Right lobe of liver (tissue), 6 donors: ENCODE measurements around the gene SDK1. TPM values are rescaled to one million over a fixed set of nuclear protein-coding genes. Genes with fewer than 3 reads are reported as not detected.

ENCODE experiments used
- ATAC-seq, 4 donors: fragments of 200-7000 bp; cut with Tn5 transposase; one replicate each; pipeline ENCODE4 v1.9.1; 2020; ENCODE audit warnings: mild to moderate bottlenecking in 4 of 4, moderate library complexity in 4 of 4
- DNase-seq, 3 donors: peaks; one replicate each; pipeline ENCODE4 v3.0.0-alpha.2; 2020
- H3K27ac ChIP-seq, 3 donors: fragments of 200-600 bp; one replicate each; pipeline ENCODE4 v1.8.0; 2022
- H3K27me3 ChIP-seq, 2 donors: fragments of 200-600 bp; one replicate each; pipeline ENCODE4 v1.8.0; 2022
- H3K36me3 ChIP-seq, 4 donors: fragments of 200-600 bp; sonication (generic) in 1 of 4; one replicate each; pipeline versions ENCODE4 v1.5.1 to v1.8.0; 2017 to 2022; ENCODE audit warnings: control low read depth in 1 of 4
- H3K4me1 ChIP-seq, 4 donors: fragments of 200-600 bp; sonication (generic) in 1 of 4; one replicate each; pipeline versions ENCODE4 v1.5.1 to v1.8.0; 2017 to 2022; ENCODE audit warnings: control low read depth in 1 of 4
- H3K4me3 ChIP-seq, 3 donors: fragments of 200-600 bp; one replicate each; pipeline ENCODE4 v1.8.0; 2022
- H3K9me3 ChIP-seq, 4 donors: fragments of 200-600 bp; sonication (generic) in 1 of 4; one replicate each; pipeline versions ENCODE4 v1.5.1 to v1.8.0; 2017 to 2022; ENCODE audit warnings: control low read depth in 1 of 4
- POLR2A ChIP-seq: fragments of 450-650 bp; IDR thresholded peaks from one replicate; pipeline ENCODE4 v1.6.1; 2017; ENCODE audit warnings: antibody characterized with exemption, mild to moderate bottlenecking
- WGBS: methylation state at CpG from one replicate; pipeline ENCODE4 v1.1.6; 2018; ENCODE audit warnings: low coverage, low lambda C conversion rate; ENCODE audit not compliant: insufficient coverage; ENCODE audit errors: missing lambda C conversion rate; 5-methylcytosine and 5-hydroxymethylcytosine counted together
- intact Hi-C, 2 donors: fragments of 100-400 bp; cut with DNase I; formaldehyde crosslinking; loops; one replicate each; pipeline versions ENCODE4 v1.11.2 to v1.14.1; 2022
- total RNA-seq, 6 experiments: library from RNA; depleted of rRNA in 2 of 6; stranded (reverse); fragments of >200 nt in 2 of 6; fragmentation: NEBNext Ultra II Directional in 3 of 6; extraction: Animal tissue kit (Norgen Biotek cat#: 25700) in 3 of 6; gene quantifications; one replicate each; pipeline versions ENCODE4 v1.1.0 to v1.2.4, GENCODE V29; 2016 to 2023
- TF ChIP-seq, protein P1 (sequence below), 4 donors: fragments of 200-600 bp in 3 of 4; fragments of 450-650 bp in 1 of 4; IDR thresholded peaks; one replicate each; pipeline versions ENCODE4 v1.5.1 to v1.8.0; 2016 to 2022; ENCODE audit warnings: antibody characterized with exemption in 4 of 4, mild to moderate bottlenecking in 2 of 4
- donor health status: DM: no; HTN: yes; CAD: no.
- donor health status: DM: no; HTN: no; CAD: no.
- donor health status: DM: no; HTN: no; CAD: no.
- donor health status: DM: no; HTN: yes; CAD: no.
- donor health status: DM: no; HTN: yes; CAD: no.

Gene SDK1
- total RNA-seq, 6 experiments from 2014 or later, result 0.07 to 1.4 (median 0.65) TPM

- DNase-seq (no peak), ATAC-seq (no peak)
- Histone ChIP-seq H3K27me3 (no peaks in the 10 kb centered on the region), H3K36me3 (no peaks in the 10 kb centered on the region), H3K4me1 (peaks cover 0 to 8% (median 2%) of the 10 kb centered on the region in 4 donors), H3K4me3 (no peak overlapping the region), H3K9me3 (no peaks in the 10 kb centered on the region), H3K27ac (no peak overlapping the region)
- no peak for TF ChIP-seq POLR2A
- TF ChIP-seq, protein P1, sequence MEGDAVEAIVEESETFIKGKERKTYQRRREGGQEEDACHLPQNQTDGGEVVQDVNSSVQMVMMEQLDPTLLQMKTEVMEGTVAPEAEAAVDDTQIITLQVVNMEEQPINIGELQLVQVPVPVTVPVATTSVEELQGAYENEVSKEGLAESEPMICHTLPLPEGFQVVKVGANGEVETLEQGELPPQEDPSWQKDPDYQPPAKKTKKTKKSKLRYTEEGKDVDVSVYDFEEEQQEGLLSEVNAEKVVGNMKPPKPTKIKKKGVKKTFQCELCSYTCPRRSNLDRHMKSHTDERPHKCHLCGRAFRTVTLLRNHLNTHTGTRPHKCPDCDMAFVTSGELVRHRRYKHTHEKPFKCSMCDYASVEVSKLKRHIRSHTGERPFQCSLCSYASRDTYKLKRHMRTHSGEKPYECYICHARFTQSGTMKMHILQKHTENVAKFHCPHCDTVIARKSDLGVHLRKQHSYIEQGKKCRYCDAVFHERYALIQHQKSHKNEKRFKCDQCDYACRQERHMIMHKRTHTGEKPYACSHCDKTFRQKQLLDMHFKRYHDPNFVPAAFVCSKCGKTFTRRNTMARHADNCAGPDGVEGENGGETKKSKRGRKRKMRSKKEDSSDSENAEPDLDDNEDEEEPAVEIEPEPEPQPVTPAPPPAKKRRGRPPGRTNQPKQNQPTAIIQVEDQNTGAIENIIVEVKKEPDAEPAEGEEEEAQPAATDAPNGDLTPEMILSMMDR (IDR thresholded peaks at IDR 0.05), result no peak
- intact Hi-C loops, result no loop called here
- 70% methylated on average over 2 of the region's 5 CpGs for WGBS
These were observed 858.1 kb downstream of the SDK1 start for GRCh38 chr7:4159154-4159501.

DNA sequence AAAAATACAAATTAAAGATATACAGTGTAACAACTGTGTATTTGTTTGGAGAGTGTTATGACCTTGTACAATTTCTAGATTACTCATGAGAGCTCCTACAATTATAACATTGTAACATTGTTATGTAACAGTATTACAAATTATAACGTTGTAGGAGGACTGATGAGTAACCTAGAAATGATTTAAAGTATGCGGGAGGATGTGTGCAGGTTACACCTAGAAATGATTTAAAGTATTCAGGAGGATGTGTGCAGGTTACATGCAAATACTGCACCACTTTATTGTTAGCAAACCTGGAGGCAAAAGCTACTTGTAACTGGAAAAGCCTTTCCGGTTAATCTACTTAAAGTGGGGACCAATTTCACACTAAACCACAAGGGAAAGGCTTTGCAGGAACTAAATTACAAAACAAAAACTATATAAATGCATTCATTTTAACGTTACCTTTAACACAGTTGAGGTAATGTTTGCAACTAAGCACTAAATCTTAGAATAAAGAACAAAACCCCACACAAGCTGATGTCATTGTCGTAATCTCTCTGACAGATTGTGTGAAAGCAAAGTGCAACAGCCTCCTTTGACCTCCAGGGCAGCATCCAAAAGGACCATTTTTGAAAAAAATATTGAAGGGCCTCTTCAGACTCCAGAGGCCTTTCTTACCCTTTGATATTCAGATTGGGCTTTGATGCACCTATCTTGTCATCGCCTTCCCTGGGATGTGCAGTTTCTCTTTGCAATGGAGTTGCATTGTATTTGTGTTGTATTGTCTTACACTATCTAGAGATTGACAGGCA, 858.9 kb downstream of the SDK1 start:
- Histone ChIP-seq H3K36me3 (no peaks in the 10 kb centered on the region), H3K9me3 (no peaks in the 10 kb centered on the region), H3K4me3 (no peak overlapping the region), H3K27ac (no peak overlapping the region), H3K4me1 (peaks cover 0 to 8% (median 2%) of the 10 kb centered on the region in 4 donors), H3K27me3 (no peaks in the 10 kb centered on the region)
- intact Hi-C loops, result no loop called here
- TF ChIP-seq, protein P1 (IDR thresholded peaks at IDR 0.05), result no peak
- no peak for ATAC-seq
- 61% methylated on average over 6 of the region's 6 CpGs for WGBS
- no peak for DNase-seq

DNA sequence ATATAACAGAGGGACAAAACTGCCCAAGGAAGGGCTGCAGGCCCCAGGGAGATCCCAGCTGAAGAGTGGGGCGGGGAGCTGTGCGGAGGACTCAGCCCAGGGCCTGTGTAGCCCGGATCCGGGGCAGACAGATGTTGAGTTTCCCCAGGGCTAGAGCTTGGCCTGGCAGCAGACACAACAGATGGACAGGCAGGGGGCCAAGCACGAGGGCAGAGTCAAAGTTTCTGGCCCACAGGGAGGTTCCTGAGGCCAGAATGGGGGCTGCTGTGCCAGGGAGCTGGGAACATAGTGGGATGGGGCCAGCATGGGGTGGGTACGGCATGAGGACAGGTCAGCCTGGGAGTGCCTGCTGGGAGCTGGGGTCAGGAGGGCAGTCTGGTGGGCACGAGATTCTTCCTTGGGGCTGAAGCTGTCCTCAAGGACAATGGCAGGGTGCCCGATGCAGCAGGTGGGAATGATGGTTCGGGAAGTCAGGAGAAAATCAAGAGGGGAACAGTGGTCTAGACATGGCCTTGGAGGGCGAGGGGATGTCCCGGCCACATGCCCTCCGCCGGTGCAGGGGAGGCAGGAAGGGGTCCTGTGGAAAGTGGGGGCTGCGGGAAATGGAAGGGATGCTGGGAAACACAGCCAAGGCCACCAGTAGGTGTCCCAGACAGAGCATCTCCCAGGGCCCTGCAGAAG, 862.0 kb downstream of the SDK1 start:
- WGBS, result no CpG with 5 or more reads among the region's 14 CpGs
- intact Hi-C loops, result no loop called here
- ATAC-seq (peak in 1 of 4 donors; percentile 52), DNase-seq (no peak)
- no peak overlapping the region for H3K27ac ChIP-seq
- no peaks in the 10 kb centered on the region for H3K4me1 ChIP-seq
- H3K4me3 ChIP-seq, result no peak overlapping the region
- H3K9me3 ChIP-seq, result no peaks in the 10 kb centered on the region
- H3K27me3 ChIP-seq, result no peaks in the 10 kb centered on the region
- TF ChIP-seq, protein P1 (IDR thresholded peaks at IDR 0.05), result no peak
- TF ChIP-seq POLR2A, result no peak
- H3K36me3 ChIP-seq, result no peaks in the 10 kb centered on the region

DNA sequence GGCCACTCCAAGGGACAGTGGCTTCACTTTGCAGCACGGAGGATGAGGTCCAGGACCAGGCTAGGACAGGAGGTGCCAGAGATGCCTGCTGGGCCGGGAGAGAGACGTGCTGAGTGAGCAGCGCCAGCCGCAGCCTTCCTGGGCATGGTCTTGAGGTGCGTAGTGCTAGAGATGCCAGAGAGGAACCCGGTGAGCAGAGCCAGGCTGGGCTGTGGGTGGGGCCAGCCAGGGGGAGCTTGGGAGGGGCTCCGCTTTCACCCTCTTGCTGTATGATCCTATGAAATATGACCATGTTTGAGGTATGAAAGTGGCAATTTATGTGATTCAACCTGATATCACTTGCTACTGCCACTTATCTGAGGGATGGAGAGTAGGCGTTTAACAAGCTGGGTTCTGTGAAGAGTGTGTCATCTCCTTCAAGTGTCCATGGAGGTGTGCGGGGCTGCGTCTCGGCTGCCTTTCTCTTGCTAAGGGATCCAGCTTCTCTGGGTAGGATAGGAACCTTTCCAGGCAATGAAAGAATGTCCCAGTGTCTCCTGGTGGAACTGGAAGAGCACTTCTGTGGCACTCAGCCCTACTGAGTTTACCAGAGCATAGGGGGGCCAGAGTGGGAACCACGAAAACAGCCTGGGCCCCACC, 862.6 kb downstream of the SDK1 start:
- Histone ChIP-seq H3K27ac (no peak overlapping the region), H3K4me1 (no peaks in the 10 kb centered on the region), H3K9me3 (no peaks in the 10 kb centered on the region), H3K27me3 (no peaks in the 10 kb centered on the region), H3K4me3 (no peak overlapping the region), H3K36me3 (no peaks in the 10 kb centered on the region)
- intact Hi-C loops, result no loop called here
- DNase-seq, result no peak
- WGBS, result 68% methylated on average over 3 of the region's 13 CpGs
- TF ChIP-seq, protein P1 (IDR thresholded peaks at IDR 0.05), result no peak
- ATAC-seq, result no peak
